ENCODE measurements around the gene IKZF2. TPM values are rescaled to one million over a fixed set of nuclear protein-coding genes. Genes with fewer than 3 reads are reported as not detected.

The IKZF2 gene
- total and polyA plus RNA-seq, 10 of the 15 experiments (the other 5 are each of a cell fraction or from before 2014, with no cell fraction given): 15.2 to 266 (median 87.2) TPM

DNA sequence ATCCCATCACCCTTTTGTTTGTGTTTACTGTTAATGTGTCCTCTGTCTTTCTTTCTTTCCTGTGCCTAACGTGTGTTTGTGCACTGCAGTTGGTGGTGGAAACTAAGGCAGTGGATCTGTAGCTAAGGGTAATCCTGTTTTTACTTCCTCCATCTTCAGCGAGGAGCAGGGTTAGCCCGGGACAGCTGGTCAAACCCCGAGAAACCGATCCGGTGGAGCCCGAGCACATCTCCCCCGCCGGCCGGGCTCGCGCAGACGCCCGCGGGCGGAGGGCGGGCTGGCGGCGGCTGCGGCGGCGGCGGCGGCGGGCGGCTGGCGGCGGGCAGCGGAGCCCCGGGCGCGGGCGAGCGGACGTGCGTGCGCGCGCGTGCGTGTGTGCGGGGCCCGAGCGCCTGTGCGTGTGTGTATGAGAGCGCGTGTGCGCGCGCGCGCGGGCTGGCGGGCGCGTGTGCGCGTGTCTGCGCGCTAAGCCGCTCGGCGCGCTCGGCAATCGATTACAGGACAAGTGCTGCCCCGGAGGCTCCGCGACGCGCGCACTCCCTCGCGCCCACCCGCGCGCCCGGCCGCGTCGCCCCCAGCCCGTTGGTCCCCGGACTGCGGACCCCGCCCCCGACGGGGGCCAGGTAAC lies at the start of gene IKZF2 (continued):
- TF ChIP-seq ZNF687 (IDR thresholded peaks at IDR 0.05) (peak; percentile 23; the same call in 1 of the 2 replicates), KAT2A (conservative IDR thresholded peaks at IDR 0.05; ENCODE audit: control insufficient read depth, low read depth, low read length) (no peak)

DNA sequence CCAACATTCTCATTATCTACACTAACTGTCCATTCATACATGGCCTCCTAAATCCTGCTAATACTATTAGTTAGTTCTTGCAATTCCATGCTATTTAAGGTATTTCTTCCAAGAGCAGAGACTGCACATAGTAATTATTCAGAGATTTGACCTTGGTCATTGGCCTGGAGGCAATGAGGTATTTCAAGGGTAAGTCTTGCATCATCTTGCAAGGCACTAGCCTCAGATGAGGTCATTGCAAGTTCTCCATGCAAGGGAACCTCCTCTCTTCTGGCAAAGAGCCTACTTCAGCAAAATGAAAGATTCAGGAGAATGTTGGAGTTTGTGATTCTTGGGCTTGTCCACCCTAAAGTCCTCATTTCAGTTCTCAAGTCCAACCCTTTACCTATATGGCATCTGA lies 48.5 kb upstream of the IKZF2 start:
- no peaks in the 10 kb centered on the region for H3K27me3 ChIP-seq (replicated peaks in 1 of 2; ENCODE audit: control insufficient read depth in 2 of 2, insufficient read depth in 2 of 2, low read length in 1 of 2)
- H3K27ac ChIP-seq (ENCODE audit: control insufficient read depth, insufficient read depth): no peak overlapping the region
- no peaks in the 10 kb centered on the region for H4K20me1 ChIP-seq (ENCODE audit: control insufficient read depth, insufficient read depth)
- DNase-seq (ENCODE audit: low read depth, low spot score) (no peak), FAIRE-seq (no peak), ATAC-seq (no peak)
- no peak overlapping the region for H3K4me2 ChIP-seq (ENCODE audit: control insufficient read depth, insufficient read depth)
- intact Hi-C loops (cut with micrococcal nuclease; ENCODE audit: unreplicated experiment): no loop called here
- H2AFZ ChIP-seq (ENCODE audit: control insufficient read depth, low read depth, low read length): no peak overlapping the region
- no peaks in the 10 kb centered on the region for H3K36me3 ChIP-seq (ENCODE audit: control insufficient read depth in 2 of 2, insufficient read depth in 2 of 2, low read length in 1 of 2)
- ChIA-PET RAD21 (ENCODE audit: unreplicated experiment) (no interaction called here), CTCF (interaction anchor here (1.2 kb wide), 1 partner anchor 12 kb away, joined by 3 read pairs; no protein-coding TSS in a partner anchor), POLR2A (interaction anchor here (1.0 kb wide), 1 partner anchor 17 kb away, joined by 3 read pairs; no protein-coding TSS in a partner anchor), SMC1A (ENCODE audit: uncharacterized antibody, unreplicated experiment) (interaction anchor here (1.3 to 1.5 kb wide), 2 partner anchors 13 to 17 kb away, joined by 3 to 4 read pairs; no protein-coding TSS in a partner anchor)
- H3K9me3 ChIP-seq (replicated peaks; ENCODE audit: control insufficient read depth, insufficient read depth, low read length): no peaks in the 10 kb centered on the region; the same call in 2 of the 3 replicates
- no peaks in the 10 kb centered on the region for H3K4me1 ChIP-seq (ENCODE audit: control insufficient read depth, insufficient read depth, low read length)
- no TSS peak for BruUV-seq (replicated peaks)
- in situ Hi-C loops (cut with MboI): no loop called here
- no peaks in the 10 kb centered on the region for H3K79me2 ChIP-seq (ENCODE audit: control insufficient read depth, insufficient read depth, low read length)
- no peak overlapping the region for H3K9ac ChIP-seq (ENCODE audit: control insufficient read depth, insufficient read depth, low read length)
- no peak overlapping the region for H3K4me3 ChIP-seq
- TF ChIP-seq CHD4 (IDR thresholded peaks at IDR 0.05) (no peak), NFYA (IDR thresholded peaks at IDR 0.05; ENCODE audit: borderline replicate concordance, low read depth, low read length) (no peak)

Data from GM12878 (cell line).